A204.1 (cell line): ENCODE measurements around the gene LRP4.
"Not testable (repeated sequence)": the region's sequence is repeated elsewhere in the genome, so short reads cannot be mapped to it uniquely, and the experiment has no call there.

ENCODE experiments used
- FAIRE-seq: peaks from 2 replicates; lab custom pipeline; 2012; peaks lifted over from hg19 to GRCh38; lab: Jason Lieb, UNC

Gene LRP4, protein sequence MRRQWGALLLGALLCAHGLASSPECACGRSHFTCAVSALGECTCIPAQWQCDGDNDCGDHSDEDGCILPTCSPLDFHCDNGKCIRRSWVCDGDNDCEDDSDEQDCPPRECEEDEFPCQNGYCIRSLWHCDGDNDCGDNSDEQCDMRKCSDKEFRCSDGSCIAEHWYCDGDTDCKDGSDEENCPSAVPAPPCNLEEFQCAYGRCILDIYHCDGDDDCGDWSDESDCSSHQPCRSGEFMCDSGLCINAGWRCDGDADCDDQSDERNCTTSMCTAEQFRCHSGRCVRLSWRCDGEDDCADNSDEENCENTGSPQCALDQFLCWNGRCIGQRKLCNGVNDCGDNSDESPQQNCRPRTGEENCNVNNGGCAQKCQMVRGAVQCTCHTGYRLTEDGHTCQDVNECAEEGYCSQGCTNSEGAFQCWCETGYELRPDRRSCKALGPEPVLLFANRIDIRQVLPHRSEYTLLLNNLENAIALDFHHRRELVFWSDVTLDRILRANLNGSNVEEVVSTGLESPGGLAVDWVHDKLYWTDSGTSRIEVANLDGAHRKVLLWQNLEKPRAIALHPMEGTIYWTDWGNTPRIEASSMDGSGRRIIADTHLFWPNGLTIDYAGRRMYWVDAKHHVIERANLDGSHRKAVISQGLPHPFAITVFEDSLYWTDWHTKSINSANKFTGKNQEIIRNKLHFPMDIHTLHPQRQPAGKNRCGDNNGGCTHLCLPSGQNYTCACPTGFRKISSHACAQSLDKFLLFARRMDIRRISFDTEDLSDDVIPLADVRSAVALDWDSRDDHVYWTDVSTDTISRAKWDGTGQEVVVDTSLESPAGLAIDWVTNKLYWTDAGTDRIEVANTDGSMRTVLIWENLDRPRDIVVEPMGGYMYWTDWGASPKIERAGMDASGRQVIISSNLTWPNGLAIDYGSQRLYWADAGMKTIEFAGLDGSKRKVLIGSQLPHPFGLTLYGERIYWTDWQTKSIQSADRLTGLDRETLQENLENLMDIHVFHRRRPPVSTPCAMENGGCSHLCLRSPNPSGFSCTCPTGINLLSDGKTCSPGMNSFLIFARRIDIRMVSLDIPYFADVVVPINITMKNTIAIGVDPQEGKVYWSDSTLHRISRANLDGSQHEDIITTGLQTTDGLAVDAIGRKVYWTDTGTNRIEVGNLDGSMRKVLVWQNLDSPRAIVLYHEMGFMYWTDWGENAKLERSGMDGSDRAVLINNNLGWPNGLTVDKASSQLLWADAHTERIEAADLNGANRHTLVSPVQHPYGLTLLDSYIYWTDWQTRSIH (N-terminal part only)

DNA sequence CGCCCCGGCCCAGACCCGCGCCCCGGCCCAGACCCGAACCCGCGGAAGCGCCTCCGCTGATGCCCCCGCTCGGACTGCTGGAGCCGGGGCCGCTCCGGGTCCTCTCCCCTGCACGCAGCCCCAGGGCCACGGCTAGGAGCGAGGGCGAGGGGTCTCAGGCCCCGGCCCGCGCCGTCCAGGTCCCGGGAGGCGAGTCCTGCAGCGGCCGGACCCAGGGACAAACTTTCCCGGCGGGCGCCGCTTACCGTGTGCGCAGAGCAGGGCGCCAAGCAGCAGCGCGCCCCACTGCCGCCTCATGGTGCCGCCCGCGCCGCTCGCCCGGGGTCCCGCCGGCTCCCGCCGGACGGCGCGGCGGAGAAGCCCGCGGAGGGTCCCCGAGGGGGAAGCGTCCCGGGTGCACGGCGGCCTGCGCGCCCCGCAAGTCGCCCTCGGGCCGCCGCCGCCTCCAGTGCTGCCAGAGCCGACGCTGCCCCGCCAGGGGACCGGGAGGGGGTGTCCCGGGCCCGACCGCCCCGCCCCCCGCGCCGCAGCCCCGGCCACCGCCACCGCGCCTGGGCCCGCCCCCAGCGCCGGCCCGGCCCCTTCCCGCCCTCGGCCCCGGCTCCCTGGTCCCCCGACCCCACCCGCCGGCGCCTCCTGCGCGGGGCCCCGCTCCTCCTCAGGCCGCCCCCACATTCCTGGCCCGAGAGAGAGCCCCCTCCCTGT is at the start of gene LRP4:
LRP4 (minus strand) TSS at position 468 of the 705 bp plus-strand sequence; CDS start at position 297, 171 bp downstream.
- FAIRE-seq = no peak

DNA sequence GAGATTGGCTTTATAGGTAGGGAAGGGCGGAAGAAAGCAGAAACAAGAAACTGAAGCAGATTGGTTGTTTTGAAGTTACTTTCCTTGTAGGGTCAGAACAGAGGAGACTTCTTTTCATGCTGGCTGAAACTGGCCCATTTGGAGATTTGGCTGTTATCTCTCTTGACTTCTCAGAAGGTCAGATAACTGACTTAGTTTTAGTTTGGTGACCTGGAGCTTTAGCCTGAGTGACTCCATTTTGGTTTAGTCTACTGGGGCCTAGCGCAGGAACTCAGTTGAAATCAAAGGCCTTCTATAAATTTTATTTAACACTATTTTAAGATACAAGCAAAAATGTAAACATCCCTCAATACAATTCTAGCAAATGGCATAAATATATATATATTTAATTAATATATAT is 49.6 kb upstream of the LRP4 start:
- FAIRE-seq = no peak

DNA sequence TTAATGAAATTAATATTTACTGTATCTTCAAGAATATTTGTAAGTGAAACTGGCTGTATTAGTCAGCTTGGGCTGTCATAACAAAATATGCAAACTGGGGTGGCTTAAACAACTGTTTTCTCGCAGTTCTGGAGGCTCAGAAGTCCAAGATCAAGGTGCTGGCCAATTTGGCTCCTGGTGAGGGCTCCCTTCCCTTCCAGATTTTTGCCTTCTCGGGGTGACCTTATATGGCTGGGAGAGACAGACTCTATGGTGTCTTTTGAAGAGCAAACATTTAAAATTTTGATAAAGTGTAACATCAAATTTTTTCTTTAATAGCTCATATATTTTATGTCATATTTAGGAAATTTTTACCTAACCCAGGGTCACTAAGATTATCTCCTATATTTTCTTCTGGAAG is 48.4 kb upstream of the LRP4 start:
- FAIRE-seq = no peak

DNA sequence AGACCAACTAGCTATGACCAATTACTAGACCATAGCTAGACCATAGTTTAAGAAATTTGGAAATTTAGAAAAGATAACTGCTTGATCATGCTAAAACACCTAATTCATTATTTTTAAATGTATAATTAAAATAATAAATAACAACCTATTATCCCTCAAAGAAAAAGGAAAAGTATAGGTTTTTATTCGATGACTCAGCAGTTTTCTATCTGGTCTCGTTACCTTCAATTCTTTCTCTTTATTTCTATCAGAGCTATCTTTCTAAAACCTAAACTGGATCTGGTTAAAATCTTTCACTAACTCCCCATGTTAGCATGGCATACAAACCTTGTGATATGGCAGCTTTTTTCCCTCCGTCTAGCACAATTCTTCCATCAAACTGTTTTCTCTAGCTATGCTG is 45.5 kb upstream of the LRP4 start:
- no peak for FAIRE-seq

DNA sequence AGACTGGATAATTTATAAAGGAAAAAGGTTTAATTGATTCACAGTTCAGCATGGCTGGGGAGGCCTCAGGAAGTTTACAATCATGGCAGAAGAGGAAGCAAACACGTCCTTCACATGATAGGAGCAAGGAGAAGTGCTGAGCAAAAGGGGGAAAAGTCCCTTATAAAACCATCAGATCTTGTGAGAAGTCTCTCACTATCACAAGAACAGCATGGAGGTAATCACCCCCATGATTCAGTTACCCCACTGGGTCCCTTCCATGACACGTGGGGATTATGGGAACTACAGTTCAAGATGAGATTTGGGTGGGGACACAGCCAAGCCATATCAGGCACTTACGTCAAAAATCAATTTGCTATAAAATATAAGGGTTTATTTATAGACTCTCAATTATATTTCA is 43.5 kb upstream of the LRP4 start:
- FAIRE-seq = not testable (repeated sequence)

DNA sequence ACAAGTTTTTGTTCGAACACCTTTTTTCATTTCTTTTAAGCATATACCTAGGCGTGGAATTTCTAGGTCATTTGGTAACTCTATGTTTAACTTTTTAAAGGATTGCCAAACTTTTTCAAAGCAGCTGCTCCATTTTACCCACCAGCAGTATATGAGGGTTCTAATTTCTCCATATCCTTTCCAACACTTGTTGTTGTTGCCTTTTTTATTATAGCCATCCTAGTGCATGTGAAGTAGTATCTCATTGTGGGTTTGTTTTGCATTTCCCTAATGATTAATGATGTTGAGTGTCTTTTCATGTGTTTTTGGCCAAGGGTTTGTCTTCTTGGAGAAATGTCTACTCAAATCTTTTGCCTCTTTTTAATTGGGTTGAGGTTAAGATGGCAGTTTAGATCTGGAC is 42.7 kb upstream of the LRP4 start:
- FAIRE-seq = no peak

DNA sequence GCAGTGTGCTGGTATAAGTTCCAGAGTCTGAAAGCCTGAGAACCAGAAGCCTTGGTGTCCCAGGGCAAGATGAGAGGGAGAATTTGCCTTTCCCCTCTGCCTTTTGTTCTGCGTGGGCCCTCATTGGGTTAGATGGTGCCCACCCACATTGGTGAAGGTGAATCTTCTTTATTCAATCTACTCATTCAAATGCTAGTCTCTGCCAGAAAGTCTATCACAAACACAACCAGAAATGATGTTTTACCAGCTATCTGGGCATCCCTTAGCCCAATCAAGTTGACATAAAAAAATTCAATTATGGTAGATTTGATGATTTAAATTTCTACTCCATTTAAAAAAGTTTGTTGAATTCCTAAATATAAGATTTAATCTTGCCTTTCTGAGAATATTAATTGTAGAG is 40.4 kb upstream of the LRP4 start:
- peak; percentile 3 for FAIRE-seq

DNA sequence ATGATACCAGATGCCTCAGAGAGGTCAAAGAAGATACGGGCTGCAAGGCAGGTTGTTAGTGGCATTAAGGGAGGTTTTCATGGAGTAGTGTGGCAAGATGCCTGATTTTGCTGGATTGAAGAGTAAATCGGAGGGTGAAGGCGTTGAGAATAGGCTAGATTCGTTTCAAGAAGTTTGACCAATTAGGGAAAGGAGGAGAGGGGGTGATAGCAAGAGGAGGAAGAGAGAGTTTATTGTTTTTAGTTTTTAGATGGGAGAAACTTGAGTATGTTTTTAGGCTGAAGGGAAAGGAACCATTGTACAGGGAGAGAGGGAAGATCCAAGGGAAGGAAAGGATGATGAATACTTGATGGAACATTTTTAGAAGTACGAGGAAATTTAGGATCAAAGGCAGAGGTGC is 34.7 kb upstream of the LRP4 start:
- no peak for FAIRE-seq

DNA sequence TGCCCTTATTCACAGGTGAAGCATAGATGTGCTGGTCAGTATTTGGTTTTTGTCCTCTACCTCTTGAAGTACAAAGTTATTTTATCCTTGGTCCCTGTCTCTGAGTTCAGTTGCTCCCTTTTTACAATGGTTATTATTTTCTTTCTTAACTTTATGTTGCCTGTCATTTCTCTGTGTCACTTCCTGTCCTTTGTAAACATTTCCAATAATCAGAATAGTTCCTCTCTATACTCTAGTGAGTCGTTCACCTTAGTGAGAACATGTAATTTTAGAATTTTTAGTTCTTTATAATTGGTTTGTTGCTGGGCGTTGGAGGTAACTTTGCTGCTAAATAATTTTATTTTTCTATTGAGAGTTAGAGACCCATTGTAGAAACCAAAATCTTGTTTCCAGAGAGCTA is 34.2 kb upstream of the LRP4 start:
- no peak for FAIRE-seq

DNA sequence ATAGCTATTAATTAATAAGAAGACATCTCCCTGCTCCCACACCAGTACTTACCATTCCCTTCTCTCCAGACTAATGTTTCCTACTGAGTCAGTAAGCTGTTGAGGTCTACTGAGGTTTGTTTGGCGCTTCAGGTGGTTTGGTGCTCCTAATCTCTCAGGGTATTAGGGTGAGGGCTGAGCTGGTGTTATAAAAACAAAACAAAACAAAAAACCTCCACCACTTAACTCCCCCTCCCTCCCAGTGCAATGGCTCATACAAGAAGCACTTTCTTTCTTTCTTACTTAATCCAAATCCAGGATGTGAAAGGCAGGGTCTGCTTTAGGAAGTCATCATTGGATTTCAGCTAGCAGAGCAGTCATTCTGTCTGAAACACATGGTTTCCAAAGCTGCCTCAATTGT is 33.5 kb upstream of the LRP4 start:
- FAIRE-seq = no peak

DNA sequence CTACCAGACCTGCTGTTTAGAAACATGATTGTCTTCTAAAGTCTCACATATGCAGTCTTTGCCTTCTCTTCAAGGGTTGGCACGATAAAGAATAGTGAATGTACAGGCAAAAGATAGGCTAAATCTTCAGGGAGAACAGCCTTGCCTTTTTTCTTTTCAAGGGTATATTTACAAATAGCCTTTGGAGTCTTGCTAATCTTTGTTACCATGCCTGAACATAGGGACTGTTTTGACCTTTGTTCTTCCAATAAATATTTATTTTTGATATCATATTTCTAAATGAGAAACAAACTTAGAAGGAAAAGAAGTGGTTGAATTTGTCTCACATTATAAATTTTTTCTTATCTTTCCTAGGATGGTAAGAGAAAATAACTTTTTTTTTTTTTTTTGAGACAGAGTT is 30.9 kb upstream of the LRP4 start:
- FAIRE-seq = no peak

DNA sequence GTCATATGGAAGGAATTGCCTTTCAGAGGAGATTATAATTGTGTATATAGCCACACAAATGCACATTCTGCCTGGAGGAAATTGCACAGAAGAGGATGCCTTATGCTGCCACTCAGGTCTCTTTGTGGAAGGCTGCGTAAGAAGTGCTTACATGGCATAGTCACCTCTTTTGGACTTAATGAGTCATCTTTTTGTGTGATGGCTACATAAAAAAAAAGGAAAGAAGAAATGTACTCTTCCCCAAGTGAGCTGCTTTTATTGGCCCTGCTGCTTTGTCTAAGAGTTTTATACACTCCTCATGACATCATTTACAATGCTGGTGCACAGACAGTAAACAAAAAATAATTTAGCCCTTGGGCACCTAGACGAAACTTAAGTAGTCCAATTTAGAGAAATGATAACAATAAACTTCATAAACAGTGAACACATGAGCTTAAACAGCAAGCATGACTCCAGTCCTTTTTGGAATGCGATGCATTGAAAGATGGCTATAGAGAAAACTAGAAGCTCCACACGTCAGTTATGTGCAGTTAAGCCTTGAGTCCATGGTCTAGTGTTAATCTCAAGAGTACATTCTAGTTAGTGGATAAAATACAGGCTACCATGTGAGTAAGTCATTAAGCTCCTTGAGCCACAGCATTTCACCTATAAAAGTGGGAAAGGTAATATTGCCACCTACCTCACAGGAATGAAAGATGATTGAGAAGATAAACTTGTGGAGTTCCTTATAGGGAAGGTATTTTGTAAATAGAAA is 30.2 kb upstream of the LRP4 start:
- no peak for FAIRE-seq

DNA sequence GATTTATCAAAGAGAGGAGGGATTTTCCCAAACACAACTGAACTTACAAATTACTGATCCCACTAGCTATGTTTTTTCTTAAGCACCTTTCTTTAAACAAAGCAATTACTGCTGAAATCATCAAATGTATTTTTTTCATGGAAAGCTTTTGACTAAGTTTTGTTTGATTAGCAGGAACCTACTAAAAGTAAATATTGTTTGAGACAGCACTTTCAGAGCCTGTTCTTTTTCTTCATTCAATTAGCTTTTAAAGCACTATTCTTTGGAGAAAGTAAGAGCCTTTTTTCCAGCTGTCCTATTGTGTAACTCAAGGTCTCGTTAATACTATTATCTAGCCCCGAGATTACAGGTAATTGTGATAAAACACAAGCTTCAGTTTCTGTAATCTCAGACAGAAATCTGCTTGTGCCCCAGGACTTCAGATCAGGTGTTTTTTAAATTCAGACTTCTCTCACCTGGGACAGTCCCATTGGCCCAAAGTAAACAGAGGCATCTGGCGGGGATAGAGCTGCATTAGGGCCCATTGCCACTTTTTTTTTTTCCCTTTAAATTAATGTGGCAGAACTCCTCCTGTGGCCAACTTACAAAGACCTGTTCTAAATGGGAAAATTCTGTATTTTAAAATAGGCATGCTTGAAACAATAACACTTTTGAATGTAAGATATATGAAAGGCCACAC is 29.2 kb upstream of the LRP4 start:
- no peak for FAIRE-seq

DNA sequence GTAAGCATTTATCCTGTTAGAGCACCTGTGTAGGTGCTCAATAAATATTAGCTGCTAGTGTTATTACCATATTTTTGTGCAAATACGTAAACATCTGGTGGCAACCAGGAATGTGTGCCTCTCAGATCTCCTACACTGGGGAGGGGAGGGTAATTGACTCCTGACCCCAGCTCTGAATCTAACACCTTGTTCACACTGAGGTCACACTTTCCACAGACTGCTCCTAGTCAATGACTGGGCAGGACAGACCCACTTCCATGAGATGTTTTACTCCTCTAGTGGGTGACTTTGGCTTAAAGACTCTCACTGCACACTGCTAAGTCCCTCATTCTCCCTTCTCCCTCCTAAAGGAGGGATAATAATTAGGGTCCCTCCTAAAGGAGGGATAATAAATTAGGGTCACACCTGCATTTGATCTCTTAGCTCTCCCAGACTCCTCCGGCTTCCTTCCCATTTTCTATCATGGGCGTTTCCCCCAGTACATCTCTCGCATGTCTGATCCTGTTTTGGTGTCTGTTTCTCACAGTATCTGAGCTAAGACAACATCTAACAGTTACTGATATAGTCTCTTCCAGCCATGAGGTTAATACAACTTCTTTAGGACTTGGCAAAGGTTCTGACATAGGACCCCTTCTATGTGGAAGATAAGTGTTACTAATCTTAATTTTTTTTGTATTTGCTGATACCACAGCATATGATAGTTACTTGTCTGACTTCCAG is 26.2 kb upstream of the LRP4 start:
- no peak for FAIRE-seq

DNA sequence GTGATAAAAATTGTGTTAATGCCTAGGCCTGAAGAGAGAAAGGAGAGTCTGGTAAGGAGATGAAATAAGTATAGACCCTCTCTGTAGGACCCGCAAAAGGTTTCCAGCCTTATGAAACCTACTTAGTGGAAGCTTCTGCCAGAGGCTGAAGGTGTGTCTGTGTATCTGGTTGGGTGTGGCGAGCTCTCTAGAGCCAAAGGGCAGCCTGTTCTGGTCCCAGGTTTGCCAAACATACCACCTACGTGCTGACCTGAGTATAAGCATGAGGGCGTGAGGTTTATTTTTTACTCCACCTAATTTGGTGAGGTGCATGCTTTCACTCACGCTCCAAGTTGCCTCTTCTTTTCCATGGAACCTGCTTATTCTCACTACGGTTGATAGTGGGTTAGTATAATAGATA is 23.8 kb upstream of the LRP4 start:
- FAIRE-seq = no peak

DNA sequence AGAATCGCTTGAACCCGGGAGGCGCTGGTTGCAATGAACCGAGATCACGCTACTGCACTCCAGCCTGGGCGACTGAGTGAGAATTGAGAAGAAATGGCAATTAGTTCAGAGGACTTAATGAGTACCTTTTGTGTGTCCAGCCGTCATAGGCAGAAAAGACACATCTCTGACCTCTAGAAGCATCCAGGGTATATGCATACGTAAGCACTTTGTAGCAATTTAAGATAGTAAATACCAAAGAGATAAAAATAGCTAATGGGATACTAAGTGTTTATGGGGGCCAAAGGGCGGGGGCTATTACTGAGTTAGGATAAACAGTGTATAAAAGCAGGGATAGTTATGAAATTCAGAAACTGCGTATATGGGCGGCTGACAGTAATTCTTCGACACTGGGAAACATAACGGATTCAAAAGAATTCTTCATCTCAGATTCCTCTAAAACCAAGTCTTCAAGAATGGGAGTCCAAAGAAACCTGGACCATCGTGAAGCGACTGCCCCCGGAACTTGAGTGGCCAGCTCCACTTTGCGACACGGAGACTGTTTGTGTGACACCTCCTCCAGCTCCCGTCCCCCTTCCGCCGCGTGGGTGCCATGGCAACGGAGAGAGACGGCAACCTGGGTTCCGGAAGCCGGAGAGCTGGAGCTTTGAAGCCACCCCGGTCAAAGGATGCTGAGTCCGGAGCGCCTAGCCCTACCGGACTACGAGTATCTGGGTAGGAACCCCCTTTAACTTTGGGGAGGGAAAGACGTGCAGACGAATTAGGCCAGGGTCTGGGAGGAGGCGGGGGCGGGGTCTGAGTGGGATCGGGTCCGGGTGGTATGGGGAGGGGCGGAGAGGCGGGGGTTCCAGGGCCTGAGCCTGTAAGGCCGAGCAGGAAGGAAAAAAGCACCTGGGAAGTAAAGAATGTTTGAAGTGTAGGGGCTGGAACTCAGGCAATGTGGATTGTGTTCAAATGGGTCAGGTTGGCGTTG is 18.1 kb upstream of the LRP4 start, which contains the start of gene CSTPP1:
CSTPP1 (plus strand) TSS at position 624 of the 973 bp plus-strand sequence; CDS start at position 669, 45 bp downstream.
- FAIRE-seq = no peak

DNA sequence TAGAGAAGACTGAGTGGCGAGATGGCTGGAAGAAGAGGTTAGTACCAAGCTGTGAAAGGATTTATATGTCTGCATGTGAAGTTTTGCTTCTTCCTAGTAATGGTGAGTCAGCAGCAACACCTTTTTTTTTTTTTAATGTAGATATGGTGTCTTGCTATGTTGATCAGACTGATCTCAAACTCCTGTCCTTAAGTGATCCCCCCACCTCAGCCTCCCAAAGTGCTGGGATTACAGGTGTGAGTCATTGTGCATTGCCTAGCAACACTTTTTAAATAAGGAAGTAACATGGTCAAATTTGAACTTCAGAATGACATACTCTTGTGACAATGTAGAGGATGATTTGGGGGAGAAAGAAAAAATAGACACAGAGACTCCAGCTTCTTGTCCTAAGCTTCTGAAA is 11.7 kb upstream of the LRP4 start:
- FAIRE-seq = no peak

DNA sequence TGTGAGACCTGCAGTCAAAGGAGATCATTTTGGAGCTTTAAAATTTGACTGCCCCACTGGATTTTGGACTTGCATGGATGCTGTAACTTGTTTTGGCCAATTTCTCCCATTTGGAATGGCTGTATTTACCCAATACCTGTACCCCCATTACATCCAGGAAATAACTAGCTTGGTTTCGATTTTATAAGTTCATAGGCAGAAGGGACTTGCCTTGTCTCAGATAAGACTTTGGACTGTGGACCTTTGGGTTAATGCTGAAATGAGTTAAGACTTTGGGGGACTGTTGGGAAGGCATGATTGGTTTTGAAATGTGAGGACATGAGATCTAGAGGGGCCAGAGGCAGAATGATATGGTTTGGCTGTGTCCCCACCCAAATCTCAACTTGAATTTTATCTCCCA is 10.4 kb upstream of the LRP4 start:
- FAIRE-seq = not testable (repeated sequence)

DNA sequence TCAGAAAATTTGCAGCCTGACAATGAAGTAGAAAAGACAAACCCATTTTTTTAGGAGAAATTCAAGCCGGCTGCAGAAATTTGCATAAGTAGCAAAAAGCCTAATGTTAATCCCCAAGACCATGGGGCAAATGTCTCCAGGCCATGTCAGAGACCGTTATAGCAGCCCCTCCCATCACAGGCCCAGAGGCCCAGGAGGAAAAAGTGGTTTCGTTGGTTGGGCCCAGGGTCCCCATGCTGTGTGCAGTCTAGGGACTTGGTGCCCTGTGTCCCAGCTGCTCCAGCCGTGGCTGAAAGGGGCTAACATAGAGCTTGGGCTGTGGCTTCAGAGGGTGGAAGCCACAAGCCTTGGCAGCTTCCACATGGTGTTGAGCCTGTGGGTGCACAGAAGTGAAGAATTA is 9.6 kb upstream of the LRP4 start:
- FAIRE-seq = not testable (repeated sequence)
